Sigmoid colon (tissue), 7 donors: ENCODE data around the gene ZNF320. TPM values are rescaled to one million over a fixed set of nuclear protein-coding genes. Genes with fewer than 3 reads are reported as not detected.
"Not testable (repeated sequence)": the region's sequence is repeated elsewhere in the genome, so short reads cannot be mapped to it uniquely, and the experiment has no call there.

Experiments used
- DNase-seq: peaks from one replicate; pipeline ENCODE4 v3.0.0-alpha.2; 2019
- H3K27ac ChIP-seq, 4 donors: fragments of 200-600 bp; sonication (generic); one replicate each; pipeline ENCODE4 v1.5.1; 2016 to 2019; ENCODE audit warnings: mild to moderate bottlenecking in 1 of 4
- H3K27me3 ChIP-seq, 3 donors: fragments of 200-600 bp; sonication (generic); one replicate each; pipeline ENCODE4 v1.5.1; 2019; ENCODE audit warnings: mild to moderate bottlenecking in 1 of 3
- H3K36me3 ChIP-seq, 4 donors: fragments of 200-600 bp; sonication (generic); one replicate each; pipeline ENCODE4 v1.5.1; 2016 to 2019
- H3K4me1 ChIP-seq, 4 donors: fragments of 200-600 bp; sonication (generic); one replicate each; pipeline ENCODE4 v1.5.1; 2017 to 2019
- H3K4me3 ChIP-seq, 4 donors: fragments of 200-600 bp; sonication (generic); one replicate each; pipeline ENCODE4 v1.5.1; 2017 to 2019; ENCODE audit warnings: mild to moderate bottlenecking in 2 of 4, moderate library complexity in 1 of 4
- H3K9me3 ChIP-seq, 4 donors: fragments of 200-600 bp in 3 of 4; sonication (generic) in 3 of 4; one replicate each; pipeline versions ENCODE4 v1.5.1 to v1.6.1; 2013 to 2019
- EP300 ChIP-seq, 4 donors: sonication (generic); formaldehyde crosslinking; IDR thresholded peaks; one replicate each; pipeline ENCODE4 v1.6.1; 2017; ENCODE audit warnings: antibody characterized with exemption in 4 of 4
- POLR2A ChIP-seq, 2 donors: fragments of 450-650 bp; IDR thresholded peaks; one replicate each; pipeline ENCODE4 v1.6.1; 2016; ENCODE audit warnings: antibody characterized with exemption in 2 of 2, mild to moderate bottlenecking in 2 of 2, moderate library complexity in 2 of 2
- POLR2AphosphoS5 ChIP-seq, 4 donors: sonication (generic); formaldehyde crosslinking; IDR thresholded peaks; one replicate each; pipeline ENCODE4 v1.6.1; 2017; ENCODE audit warnings: antibody characterized with exemption in 4 of 4
- WGBS, 2 donors: extraction: QIAGEN DNeasy Blood & Tissue Kit; methylation state at CpG; one replicate each; pipeline ENCODE4 v1.1.7; 2013; 5-methylcytosine and 5-hydroxymethylcytosine counted together
- intact Hi-C: fragments of 100-400 bp; cut with DNase I; formaldehyde crosslinking; loops from one replicate; pipeline ENCODE4 v1.15.1; 2023
- polyA plus RNA-seq, 3 donors: library from polyadenylated mRNA; stranded (reverse); fragments of 200-250 nt; gene quantifications; one replicate each; pipeline ENCODE4 v1.2.3, GENCODE V29; 2013
- total RNA-seq, 4 donors: library from RNA; depleted of rRNA; stranded (reverse); fragments of >200 nt; gene quantifications; one replicate each; pipeline ENCODE4 v1.1.0, GENCODE V29; 2016
- TF ChIP-seq, protein P1 (sequence below), 4 experiments: fragments of 450-650 bp in 3 of 4; fragments of 200-600 bp in 1 of 4; IDR thresholded peaks; one replicate each; pipeline ENCODE4 v1.5.1; 2016 to 2019; ENCODE audit warnings: antibody characterized with exemption in 4 of 4, mild to moderate bottlenecking in 3 of 4, moderate library complexity in 2 of 4
- donor health status: healthy with polysubstance abuse.
- donor health status: Bipolar disorder and iron deficiency.
- donor health status: healthy.

The ZNF320 gene
- total RNA-seq (10 to 100 TPM in 3 of 4 donors, 1 to 10 TPM in 1; 9.0 to 21.8 (median 15.0) TPM), polyA plus RNA-seq (1 to 10 TPM; 1.4 to 8.5 (median 6.6) TPM)

DNA sequence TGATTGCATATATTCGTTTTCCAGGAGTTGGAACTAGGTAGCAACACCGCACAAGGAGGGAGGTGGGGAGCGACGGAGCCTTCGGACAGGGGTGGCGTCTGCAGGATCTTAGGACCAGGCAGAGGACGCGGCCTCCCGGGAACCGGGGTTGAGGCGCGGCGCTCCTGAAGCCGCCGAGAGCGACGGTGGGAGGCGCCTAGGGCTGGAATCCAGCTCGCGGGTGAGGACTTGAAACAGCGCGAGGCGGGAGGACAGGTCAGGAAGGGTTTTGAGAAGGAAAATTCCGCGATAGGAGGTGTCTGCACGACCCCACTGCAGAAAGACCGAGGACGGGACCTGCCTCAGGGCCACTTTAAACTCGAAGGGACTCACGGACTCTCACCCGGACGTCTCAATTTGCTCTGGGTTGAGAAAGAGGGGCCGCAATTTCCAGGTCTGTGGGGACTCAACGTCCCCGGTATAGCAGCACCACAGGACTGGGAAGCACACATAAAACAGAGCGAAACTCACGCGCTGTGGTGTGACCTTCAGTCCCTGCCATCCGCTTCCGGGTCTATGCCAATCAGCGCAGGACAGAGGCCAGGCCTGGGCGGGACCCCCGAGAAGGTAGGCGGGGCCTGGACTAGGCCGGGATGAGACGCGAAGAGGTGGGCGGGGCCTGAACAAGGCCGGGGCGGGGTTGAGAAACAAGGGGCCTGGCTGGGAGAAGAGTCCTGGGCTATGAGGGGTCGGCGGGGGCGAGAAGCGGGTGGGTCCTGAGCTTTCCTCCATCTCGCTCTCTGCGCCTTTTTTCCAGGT is at the start of gene ZNF320:
Gene ZNF320, minus strand, starts transcription at position 498 of the 798 bp plus-strand sequence. CDS start 7,380 bp downstream, outside the sequence.
- Histone ChIP-seq H3K4me3 (peak within 1 kb of the TSS; percentile 61 to 81 (median 72)), H3K27ac (peak within 1 kb of the TSS; percentile 87 to 96 (median 92)), H3K9me3 (no peaks in the 10 kb centered on the region), H3K27me3 (no peaks in the 10 kb centered on the region), H3K36me3 (peaks cover 0 to 8% (median 2%) of the 10 kb centered on the region in 4 donors), H3K4me1 (peaks cover 0 to 19% (median 17%) of the 10 kb centered on the region in 4 donors)
- intact Hi-C loops, result loop anchor here (1.0 to 5.0 kb wide), 3 partner anchors 25 to 64 kb away; partner anchors contain the start of gene ZNF888
- peak; percentile 98 for DNase-seq
- TF ChIP-seq POLR2A (IDR thresholded peaks at IDR 0.05) (peak; percentile 33 to 73), POLR2AphosphoS5 (IDR thresholded peaks at IDR 0.05) (peak; percentile 82 to 89 (median 88)), EP300 (IDR thresholded peaks at IDR 0.05) (no peak)
- TF ChIP-seq, protein P1, sequence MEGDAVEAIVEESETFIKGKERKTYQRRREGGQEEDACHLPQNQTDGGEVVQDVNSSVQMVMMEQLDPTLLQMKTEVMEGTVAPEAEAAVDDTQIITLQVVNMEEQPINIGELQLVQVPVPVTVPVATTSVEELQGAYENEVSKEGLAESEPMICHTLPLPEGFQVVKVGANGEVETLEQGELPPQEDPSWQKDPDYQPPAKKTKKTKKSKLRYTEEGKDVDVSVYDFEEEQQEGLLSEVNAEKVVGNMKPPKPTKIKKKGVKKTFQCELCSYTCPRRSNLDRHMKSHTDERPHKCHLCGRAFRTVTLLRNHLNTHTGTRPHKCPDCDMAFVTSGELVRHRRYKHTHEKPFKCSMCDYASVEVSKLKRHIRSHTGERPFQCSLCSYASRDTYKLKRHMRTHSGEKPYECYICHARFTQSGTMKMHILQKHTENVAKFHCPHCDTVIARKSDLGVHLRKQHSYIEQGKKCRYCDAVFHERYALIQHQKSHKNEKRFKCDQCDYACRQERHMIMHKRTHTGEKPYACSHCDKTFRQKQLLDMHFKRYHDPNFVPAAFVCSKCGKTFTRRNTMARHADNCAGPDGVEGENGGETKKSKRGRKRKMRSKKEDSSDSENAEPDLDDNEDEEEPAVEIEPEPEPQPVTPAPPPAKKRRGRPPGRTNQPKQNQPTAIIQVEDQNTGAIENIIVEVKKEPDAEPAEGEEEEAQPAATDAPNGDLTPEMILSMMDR (IDR thresholded peaks at IDR 0.05), result no peak
- WGBS, 2 donors, result 2 to 7% methylated on average over 56 of the region's 56 CpGs

DNA sequence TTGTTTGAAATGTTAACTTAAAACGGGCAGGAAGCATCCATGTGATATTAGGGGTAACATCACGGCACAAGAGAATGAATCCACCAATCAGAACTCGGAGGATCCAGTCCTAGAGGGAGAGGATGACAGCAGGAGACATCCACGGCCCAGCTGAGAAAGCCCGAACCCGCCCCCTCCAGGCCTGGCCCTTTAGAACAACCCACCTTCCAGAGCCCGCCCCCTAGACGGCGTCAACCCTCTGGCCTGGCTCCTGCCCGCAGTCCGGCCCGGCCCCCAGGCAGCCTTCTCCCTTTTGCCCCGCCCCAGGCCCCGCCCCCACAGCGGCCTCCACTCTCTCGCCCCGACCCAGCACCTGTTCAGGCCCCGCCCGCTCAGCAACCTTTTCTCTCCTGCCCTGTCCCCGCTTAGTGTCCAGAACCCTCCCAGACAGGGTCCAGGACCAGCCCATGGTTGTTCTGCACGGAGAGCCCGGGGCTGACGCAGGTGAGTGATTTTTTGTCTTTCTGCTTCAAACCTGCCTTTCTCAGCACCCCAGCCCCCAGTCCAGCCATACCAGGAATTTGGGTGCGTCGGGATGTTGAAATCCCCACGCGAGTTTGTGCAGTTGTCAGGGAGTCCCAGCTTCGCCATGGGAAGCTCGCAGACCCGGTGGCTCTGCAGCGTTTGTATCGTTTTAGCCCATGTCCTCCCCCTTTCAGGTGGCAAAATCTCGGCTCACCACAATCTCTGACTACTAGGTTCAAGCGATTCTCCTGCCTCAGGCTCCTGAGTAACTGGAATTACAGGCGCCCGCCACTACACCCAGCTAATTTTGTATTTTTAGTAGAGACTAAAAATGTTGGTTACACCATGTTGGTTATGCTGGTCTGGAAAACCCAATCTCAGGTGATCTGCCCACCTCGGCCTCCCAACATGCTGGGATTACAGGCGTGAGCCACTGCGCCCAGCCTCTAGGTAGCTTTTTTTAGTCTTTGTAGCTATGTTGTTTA is 49.2 kb upstream of the ZNF320 start:
- peaks cover 0 to 9% (median 7%) of the 10 kb centered on the region in 4 donors for H3K4me1 ChIP-seq
- 40 to 84% methylated on average over 39 of the region's 39 CpGs for whole genome bisulfite sequencing, 2 donors
- H3K27ac ChIP-seq, result no peak overlapping the region
- peak; percentile 69 for DNase-seq
- TF ChIP-seq POLR2AphosphoS5 (IDR thresholded peaks at IDR 0.05) (no peak), POLR2A (IDR thresholded peaks at IDR 0.05) (no peak), EP300 (IDR thresholded peaks at IDR 0.05) (no peak)
- TF ChIP-seq, protein P1 (IDR thresholded peaks at IDR 0.05), result no peak
- intact Hi-C loops, result no loop called here
- H3K27me3 ChIP-seq, result no peaks in the 10 kb centered on the region
- no peak overlapping the region for H3K4me3 ChIP-seq
- H3K9me3 ChIP-seq, result peaks cover 14 to 46% (median 36%) of the 10 kb centered on the region in 4 donors
- H3K36me3 ChIP-seq, result peaks cover 10 to 26% (median 19%) of the 10 kb centered on the region in 4 donors

DNA sequence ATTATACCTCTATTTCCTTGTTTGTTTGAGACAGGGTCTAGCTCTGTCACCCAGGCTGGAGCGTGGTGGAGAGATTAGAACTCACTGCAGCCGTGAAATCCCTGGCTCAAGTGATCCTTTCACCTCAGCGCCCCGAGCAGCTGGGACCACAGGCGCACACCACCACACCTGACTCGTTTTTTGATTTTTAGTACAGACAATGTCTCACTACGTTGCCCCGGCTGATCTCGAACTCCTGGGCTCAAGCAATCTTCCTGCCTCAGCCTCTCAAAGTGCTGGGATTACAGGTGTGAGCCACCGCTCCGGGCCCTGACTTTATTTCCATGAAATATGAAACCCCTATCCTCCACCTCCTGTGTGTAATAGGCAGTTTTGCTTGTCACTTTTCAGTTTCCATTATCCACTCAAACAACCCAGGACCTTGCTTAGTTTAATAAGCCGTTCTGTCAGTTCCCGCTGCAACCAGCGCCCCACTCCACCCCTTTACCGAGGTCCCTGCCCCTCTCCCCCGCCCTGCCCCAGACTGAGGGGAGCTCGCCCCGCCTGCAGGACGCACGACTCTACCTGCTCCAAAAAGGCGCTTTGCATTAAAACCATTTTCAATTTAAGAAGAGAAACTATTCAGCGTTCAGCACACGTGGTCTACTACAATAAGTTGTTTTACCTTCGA is 48.4 kb upstream of the ZNF320 start:
- no peak overlapping the region for H3K27ac ChIP-seq
- H3K27me3 ChIP-seq, result no peaks in the 10 kb centered on the region
- peaks cover 13 to 39% (median 30%) of the 10 kb centered on the region in 4 donors for H3K9me3 ChIP-seq
- 59 to 85% methylated on average over 24 of the region's 24 CpGs for WGBS, 2 donors
- no peak overlapping the region for H3K4me3 ChIP-seq
- intact Hi-C loops, result no loop called here
- peak; percentile 44 for DNase-seq
- no peak for TF ChIP-seq POLR2A (IDR thresholded peaks at IDR 0.05)
- TF ChIP-seq POLR2AphosphoS5 (IDR thresholded peaks at IDR 0.05), result no peak
- no peak for TF ChIP-seq EP300 (IDR thresholded peaks at IDR 0.05)
- TF ChIP-seq, protein P1 (IDR thresholded peaks at IDR 0.05), result no peak
- H3K36me3 ChIP-seq, result peaks cover 4 to 18% (median 11%) of the 10 kb centered on the region in 4 donors
- peaks cover 0 to 13% (median 8%) of the 10 kb centered on the region in 4 donors for H3K4me1 ChIP-seq

DNA sequence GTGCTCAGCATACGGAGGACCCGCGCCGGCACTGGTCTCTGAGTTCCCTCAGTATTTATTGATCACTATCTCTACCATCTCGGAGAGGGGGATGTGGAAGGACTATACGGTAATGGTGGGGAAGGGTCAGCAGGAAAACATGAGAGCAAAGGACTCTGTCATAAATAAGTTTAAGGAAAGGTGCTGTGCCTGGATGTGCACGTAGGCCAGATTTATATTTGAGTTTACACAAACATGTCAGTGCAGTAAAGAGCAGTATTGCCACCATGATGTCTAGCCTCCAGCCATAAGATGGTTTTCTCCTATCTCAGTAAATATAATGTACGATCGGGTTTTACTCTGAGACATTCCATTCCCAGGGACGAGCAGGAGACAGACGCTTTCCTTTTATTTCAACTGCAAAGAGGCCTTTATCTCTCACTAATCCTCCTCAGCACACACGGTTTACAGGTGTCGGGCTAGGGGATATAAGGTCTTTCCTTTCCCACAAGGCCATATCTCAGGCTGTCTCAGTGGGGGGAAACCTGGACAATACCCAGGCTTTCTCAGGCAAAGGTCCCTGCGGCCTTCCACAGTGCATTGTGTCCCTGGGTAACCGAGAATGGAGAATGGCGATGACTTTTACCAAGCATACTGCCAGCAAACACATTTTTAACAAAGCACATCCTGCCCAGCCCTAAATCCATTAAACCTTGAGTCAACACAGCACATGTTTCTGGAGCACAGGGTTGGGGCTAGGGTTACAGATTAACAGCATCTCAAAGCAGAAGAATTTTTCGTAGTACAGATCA is 47.5 kb upstream of the ZNF320 start:
- Histone ChIP-seq H3K9me3 (peaks cover 13 to 30% (median 22%) of the 10 kb centered on the region in 4 donors), H3K4me1 (peaks cover 0 to 13% (median 8%) of the 10 kb centered on the region in 4 donors)
- not testable (repeated sequence) for H3K4me3 ChIP-seq, H3K27me3 ChIP-seq, H3K27ac ChIP-seq, H3K36me3 ChIP-seq
- intact Hi-C loops, result loop anchor here (5.0 kb wide), 1 partner anchor 48 kb away; the partner anchor contains the start of gene ZNF320
- DNase-seq, result peak; percentile 30
- 47 to 73% methylated on average over 17 of the region's 17 CpGs for WGBS, 2 donors
